ENCODE results near the gene ADH4. TPM values are rescaled to one million over a fixed set of nuclear protein-coding genes. Genes with fewer than 3 reads are reported as not detected.

Gene ADH4
- total and polyA plus RNA-seq, 10 of the 15 experiments (the other 5 are each of a cell fraction or from before 2014, with no cell fraction given): not detected

DNA sequence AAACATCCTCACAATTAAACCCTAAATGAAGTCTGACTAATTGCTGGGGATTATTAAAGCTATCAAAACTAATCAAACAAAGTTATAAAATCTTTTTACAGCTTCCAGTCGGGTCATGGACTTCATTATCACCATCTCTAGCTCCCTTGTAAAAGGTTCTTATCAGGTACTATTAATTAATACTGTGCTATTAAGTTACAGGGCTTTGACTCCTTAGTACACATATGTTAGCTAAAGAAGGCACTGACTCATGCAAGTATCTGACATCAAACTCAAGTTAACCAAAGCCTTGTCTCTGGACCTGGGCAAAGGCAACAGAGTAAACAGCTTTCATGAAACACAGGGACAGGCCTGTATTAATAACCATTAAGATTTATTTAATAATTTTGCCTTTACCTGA, 7.9 kb upstream of the ADH4 start:
- Histone ChIP-seq H3K9ac (ENCODE audit: control insufficient read depth, insufficient read depth, low read length) (no peak overlapping the region), H3K4me2 (ENCODE audit: control insufficient read depth, insufficient read depth) (no peak overlapping the region), H3K79me2 (ENCODE audit: control insufficient read depth, insufficient read depth, low read length) (no peaks in the 10 kb centered on the region), H3K27ac (ENCODE audit: control insufficient read depth, insufficient read depth) (no peak overlapping the region), H3K36me3 (ENCODE audit: control insufficient read depth in 2 of 2, insufficient read depth in 2 of 2, low read length in 1 of 2) (no peaks in the 10 kb centered on the region), H3K9me3 (replicated peaks; ENCODE audit: control insufficient read depth, insufficient read depth, low read length) (no peaks in the 10 kb centered on the region), H4K20me1 (ENCODE audit: control insufficient read depth, insufficient read depth) (no peaks in the 10 kb centered on the region), H2AFZ (ENCODE audit: control insufficient read depth, low read depth, low read length) (no peak overlapping the region), H3K27me3 (replicated peaks in 1 of 2; ENCODE audit: control insufficient read depth in 2 of 2, insufficient read depth in 2 of 2, low read length in 1 of 2) (no peaks in the 10 kb centered on the region), H3K4me3 (no peak overlapping the region), H3K4me1 (ENCODE audit: control insufficient read depth, insufficient read depth, low read length) (no peaks in the 10 kb centered on the region)
- no TSS peak for BruUV-seq (replicated peaks)
- WGBS (ENCODE audit: insufficient coverage, insufficient replicate concordance, low lambda C conversion rate, missing lambda C conversion rate): 0% methylated on average over 1 of the region's 1 CpG
- DNase-seq (ENCODE audit: low read depth, low spot score): no peak
- SMC1A ChIA-PET (ENCODE audit: uncharacterized antibody, unreplicated experiment): interaction anchor here (1.0 kb wide), 1 partner anchor 179 kb away, joined by 3 read pairs; no protein-coding TSS in a partner anchor
- CTCF ChIA-PET: interaction anchor here (0.5 to 2.0 kb wide), 4 partner anchors 9 to 311 kb away, joined by 3 to 4 read pairs (median 3); no protein-coding TSS in a partner anchor
- POLR2A ChIA-PET: no interaction called here
- no peak for ATAC-seq
- intact Hi-C loops (cut with micrococcal nuclease; ENCODE audit: unreplicated experiment) (no loop called here), in situ Hi-C loops (cut with MboI) (no loop called here)
- RAD21 ChIA-PET (ENCODE audit: unreplicated experiment): no interaction called here
- no peak for FAIRE-seq
- TF ChIP-seq SMARCA5 (IDR thresholded peaks at IDR 0.05): no peak
- TF ChIP-seq JUNB (IDR thresholded peaks at IDR 0.05): no peak
- TF ChIP-seq, protein P1, sequence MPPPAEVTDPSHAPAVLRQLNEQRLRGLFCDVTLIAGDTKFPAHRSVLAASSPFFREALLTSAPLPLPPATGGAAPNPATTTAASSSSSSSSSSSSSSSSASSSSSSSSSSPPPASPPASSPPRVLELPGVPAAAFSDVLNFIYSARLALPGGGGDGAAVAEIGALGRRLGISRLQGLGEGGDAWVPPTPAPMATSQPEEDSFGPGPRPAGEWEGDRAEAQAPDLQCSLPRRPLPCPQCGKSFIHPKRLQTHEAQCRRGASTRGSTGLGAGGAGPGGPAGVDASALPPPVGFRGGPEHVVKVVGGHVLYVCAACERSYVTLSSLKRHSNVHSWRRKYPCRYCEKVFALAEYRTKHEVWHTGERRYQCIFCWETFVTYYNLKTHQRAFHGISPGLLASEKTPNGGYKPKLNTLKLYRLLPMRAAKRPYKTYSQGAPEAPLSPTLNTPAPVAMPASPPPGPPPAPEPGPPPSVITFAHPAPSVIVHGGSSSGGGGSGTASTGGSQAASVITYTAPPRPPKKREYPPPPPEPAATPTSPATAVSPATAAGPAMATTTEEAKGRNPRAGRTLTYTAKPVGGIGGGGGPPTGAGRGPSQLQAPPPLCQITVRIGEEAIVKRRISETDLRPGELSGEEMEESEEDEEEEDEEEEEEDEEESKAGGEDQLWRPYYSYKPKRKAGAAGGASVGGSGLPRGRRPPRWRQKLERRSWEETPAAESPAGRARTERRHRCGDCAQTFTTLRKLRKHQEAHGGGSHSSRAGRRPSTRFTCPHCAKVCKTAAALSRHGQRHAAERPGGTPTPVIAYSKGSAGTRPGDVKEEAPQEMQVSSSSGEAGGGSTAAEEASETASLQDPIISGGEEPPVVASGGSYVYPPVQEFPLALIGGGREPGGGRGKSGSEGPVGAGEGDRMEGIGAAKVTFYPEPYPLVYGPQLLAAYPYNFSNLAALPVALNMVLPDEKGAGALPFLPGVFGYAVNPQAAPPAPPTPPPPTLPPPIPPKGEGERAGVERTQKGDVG (CRISPR knock-in tag; IDR thresholded peaks at IDR 0.05): no peak
- no peak for TF ChIP-seq YBX1 (IDR thresholded peaks at IDR 0.05)
- TF ChIP-seq HCFC1 (IDR thresholded peaks at IDR 0.05; ENCODE audit: low read length): no peak
- no peak for TF ChIP-seq PAX5 (IDR thresholded peaks at IDR 0.05; ENCODE audit: borderline replicate concordance, low read depth, low read length)
- TF ChIP-seq, protein P2, sequence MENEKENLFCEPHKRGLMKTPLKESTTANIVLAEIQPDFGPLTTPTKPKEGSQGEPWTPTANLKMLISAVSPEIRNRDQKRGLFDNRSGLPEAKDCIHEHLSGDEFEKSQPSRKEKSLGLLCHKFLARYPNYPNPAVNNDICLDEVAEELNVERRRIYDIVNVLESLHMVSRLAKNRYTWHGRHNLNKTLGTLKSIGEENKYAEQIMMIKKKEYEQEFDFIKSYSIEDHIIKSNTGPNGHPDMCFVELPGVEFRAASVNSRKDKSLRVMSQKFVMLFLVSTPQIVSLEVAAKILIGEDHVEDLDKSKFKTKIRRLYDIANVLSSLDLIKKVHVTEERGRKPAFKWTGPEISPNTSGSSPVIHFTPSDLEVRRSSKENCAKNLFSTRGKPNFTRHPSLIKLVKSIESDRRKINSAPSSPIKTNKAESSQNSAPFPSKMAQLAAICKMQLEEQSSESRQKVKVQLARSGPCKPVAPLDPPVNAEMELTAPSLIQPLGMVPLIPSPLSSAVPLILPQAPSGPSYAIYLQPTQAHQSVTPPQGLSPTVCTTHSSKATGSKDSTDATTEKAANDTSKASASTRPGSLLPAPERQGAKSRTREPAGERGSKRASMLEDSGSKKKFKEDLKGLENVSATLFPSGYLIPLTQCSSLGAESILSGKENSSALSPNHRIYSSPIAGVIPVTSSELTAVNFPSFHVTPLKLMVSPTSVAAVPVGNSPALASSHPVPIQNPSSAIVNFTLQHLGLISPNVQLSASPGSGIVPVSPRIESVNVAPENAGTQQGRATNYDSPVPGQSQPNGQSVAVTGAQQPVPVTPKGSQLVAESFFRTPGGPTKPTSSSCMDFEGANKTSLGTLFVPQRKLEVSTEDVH (IDR thresholded peaks at IDR 0.05; ENCODE audit: low read depth, partially characterized antibody): no peak
- TF ChIP-seq, protein P3, sequence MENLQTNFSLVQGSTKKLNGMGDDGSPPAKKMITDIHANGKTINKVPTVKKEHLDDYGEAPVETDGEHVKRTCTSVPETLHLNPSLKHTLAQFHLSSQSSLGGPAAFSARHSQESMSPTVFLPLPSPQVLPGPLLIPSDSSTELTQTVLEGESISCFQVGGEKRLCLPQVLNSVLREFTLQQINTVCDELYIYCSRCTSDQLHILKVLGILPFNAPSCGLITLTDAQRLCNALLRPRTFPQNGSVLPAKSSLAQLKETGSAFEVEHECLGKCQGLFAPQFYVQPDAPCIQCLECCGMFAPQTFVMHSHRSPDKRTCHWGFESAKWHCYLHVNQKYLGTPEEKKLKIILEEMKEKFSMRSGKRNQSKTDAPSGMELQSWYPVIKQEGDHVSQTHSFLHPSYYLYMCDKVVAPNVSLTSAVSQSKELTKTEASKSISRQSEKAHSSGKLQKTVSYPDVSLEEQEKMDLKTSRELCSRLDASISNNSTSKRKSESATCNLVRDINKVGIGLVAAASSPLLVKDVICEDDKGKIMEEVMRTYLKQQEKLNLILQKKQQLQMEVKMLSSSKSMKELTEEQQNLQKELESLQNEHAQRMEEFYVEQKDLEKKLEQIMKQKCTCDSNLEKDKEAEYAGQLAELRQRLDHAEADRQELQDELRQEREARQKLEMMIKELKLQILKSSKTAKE (IDR thresholded peaks at IDR 0.05; ENCODE audit: low read depth, poor library complexity, severe bottlenecking): no peak
- TF ChIP-seq EED (IDR thresholded peaks at IDR 0.05; ENCODE audit: low read depth): no peak
- TF ChIP-seq IRF4 (IDR thresholded peaks at IDR 0.05; ENCODE audit: low read depth, low read length): no peak
- TF ChIP-seq, protein P4, sequence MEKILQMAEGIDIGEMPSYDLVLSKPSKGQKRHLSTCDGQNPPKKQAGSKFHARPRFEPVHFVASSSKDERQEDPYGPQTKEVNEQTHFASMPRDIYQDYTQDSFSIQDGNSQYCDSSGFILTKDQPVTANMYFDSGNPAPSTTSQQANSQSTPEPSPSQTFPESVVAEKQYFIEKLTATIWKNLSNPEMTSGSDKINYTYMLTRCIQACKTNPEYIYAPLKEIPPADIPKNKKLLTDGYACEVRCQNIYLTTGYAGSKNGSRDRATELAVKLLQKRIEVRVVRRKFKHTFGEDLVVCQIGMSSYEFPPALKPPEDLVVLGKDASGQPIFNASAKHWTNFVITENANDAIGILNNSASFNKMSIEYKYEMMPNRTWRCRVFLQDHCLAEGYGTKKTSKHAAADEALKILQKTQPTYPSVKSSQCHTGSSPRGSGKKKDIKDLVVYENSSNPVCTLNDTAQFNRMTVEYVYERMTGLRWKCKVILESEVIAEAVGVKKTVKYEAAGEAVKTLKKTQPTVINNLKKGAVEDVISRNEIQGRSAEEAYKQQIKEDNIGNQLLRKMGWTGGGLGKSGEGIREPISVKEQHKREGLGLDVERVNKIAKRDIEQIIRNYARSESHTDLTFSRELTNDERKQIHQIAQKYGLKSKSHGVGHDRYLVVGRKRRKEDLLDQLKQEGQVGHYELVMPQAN (conservative IDR thresholded peaks at IDR 0.05): no peak
